Prostate gland (tissue), 2 donors: ENCODE measurements around the gene SUMO3. TPM values are rescaled to one million over a fixed set of nuclear protein-coding genes. Genes with fewer than 3 reads are reported as not detected.

Experiments
- DNase-seq: peaks from one replicate; pipeline ENCODE4 v3.0.0-alpha.2; 2019; ENCODE audit warnings: low spot score
- H3K27ac ChIP-seq, 2 donors: fragments of 200-600 bp; sonication (generic); 2 replicates each; pipeline ENCODE4 v1.5.1; 2017 to 2019
- H3K27me3 ChIP-seq: fragments of 200-600 bp; sonication (generic); replicated peaks from 2 replicates; pipeline ENCODE4 v1.5.1; 2019; ENCODE audit not compliant: insufficient read depth
- H3K36me3 ChIP-seq, 2 donors: fragments of 200-600 bp; sonication (generic); 1 replicate in 1 of 2; 2 replicates in 1 of 2; pipeline versions ENCODE4 v1.5.1 to v1.8.1; 2017 to 2019
- H3K4me1 ChIP-seq: fragments of 200-600 bp; sonication (generic); replicated peaks from 2 replicates; pipeline ENCODE4 v1.5.1; 2019
- H3K4me3 ChIP-seq, 2 donors: fragments of 200-600 bp; sonication (generic); 2 replicates each; pipeline ENCODE4 v1.5.1; 2017 to 2019
- H3K9me3 ChIP-seq: fragments of 200-600 bp; sonication (generic); 2 replicates; pipeline ENCODE4 v1.5.1; 2017
- POLR2A ChIP-seq: fragments of 450-650 bp; IDR thresholded peaks from one replicate; pipeline ENCODE4 v1.6.1; 2016; ENCODE audit warnings: antibody characterized with exemption, mild to moderate bottlenecking
- POLR2AphosphoS5 ChIP-seq: sonication (generic); formaldehyde crosslinking; IDR thresholded peaks from one replicate; pipeline ENCODE4 v1.6.1; 2017; ENCODE audit warnings: antibody characterized with exemption
- WGBS: methylation state at CpG from one replicate; pipeline ENCODE4 v1.1.5; 2018; 5-methylcytosine and 5-hydroxymethylcytosine counted together
- intact Hi-C: fragments of 100-400 bp; cut with DNase I; formaldehyde crosslinking; loops from one replicate; pipeline ENCODE4 v1.14.2; 2022
- total RNA-seq, 2 donors: library from RNA; depleted of rRNA; stranded (reverse); fragments of >200 nt; gene quantifications; one replicate each; pipeline ENCODE4 v1.1.0, GENCODE V29; 2016
- TF ChIP-seq, protein P1 (sequence below), 4 experiments: fragments of 200-600 bp in 2 of 4; fragments of 450-650 bp in 2 of 4; sonication (generic) in 2 of 4; IDR thresholded peaks; 1 replicate in 3 of 4; 2 replicates in 1 of 4; pipeline ENCODE4 v1.5.1; 2016 to 2019; ENCODE audit warnings: antibody characterized with exemption in 4 of 4, mild to moderate bottlenecking in 2 of 4, moderate library complexity in 2 of 4

SUMO3 gene
- total RNA-seq, 2 donors from 2014 or later, result 78.3 to 92.2 TPM

DNA sequence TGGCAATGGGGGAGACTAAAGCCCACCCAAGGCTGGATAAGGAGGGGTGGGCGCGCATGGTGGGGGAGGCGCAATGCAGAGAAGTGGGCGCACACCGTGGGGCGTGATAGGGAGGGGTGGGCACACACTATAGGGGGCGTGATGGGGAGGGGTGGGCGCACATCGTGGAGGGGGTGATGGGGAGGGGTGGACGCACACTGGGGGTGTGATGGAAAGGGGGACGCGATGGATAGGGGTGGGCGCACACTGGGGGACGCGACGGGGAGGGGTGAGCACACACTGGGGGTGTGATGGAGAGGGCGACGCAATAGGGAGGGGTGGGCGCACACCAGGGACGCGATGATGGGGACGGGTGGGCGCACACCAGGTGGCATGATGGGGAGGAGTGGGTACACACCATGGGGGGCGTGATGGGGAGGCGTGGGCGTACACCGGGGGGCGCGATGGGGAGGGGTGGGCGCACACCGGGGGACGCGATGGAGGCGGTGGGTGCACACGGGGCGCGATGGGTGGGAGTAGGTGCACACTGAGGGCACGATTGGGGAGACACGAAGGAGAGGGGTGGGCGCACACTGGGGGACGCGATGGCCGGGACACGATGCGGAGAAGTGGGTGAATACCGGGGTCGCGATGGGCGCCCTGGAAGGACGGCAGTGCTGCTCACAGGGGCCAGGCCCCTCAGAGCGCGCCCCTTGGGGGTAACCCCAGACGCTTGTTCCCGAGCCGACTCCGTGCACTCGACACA, 929 bp downstream of the SUMO3 start:
- Histone ChIP-seq H3K9me3 (no peaks in the 10 kb centered on the region), H3K27ac (peak overlapping the region; percentile 14 to 83), H3K4me3 (peak overlapping the region; percentile 83 to 85), H3K4me1 (peaks cover 2% of the 10 kb centered on the region), H3K27me3 (no peaks in the 10 kb centered on the region), H3K36me3 (no peaks in the 10 kb centered on the region)
- TF ChIP-seq, protein P1, sequence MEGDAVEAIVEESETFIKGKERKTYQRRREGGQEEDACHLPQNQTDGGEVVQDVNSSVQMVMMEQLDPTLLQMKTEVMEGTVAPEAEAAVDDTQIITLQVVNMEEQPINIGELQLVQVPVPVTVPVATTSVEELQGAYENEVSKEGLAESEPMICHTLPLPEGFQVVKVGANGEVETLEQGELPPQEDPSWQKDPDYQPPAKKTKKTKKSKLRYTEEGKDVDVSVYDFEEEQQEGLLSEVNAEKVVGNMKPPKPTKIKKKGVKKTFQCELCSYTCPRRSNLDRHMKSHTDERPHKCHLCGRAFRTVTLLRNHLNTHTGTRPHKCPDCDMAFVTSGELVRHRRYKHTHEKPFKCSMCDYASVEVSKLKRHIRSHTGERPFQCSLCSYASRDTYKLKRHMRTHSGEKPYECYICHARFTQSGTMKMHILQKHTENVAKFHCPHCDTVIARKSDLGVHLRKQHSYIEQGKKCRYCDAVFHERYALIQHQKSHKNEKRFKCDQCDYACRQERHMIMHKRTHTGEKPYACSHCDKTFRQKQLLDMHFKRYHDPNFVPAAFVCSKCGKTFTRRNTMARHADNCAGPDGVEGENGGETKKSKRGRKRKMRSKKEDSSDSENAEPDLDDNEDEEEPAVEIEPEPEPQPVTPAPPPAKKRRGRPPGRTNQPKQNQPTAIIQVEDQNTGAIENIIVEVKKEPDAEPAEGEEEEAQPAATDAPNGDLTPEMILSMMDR (IDR thresholded peaks at IDR 0.05), result no peak
- TF ChIP-seq POLR2A (no peak), POLR2AphosphoS5 (no peak)
- intact Hi-C loops, result loop anchor here (2.0 to 5.0 kb wide), 2 partner anchors 14 to 55 kb away; partner anchors contain the start of gene PTTG1IP
- no peak for DNase-seq
- WGBS, result 62% methylated on average over 54 of the region's 57 CpGs

DNA sequence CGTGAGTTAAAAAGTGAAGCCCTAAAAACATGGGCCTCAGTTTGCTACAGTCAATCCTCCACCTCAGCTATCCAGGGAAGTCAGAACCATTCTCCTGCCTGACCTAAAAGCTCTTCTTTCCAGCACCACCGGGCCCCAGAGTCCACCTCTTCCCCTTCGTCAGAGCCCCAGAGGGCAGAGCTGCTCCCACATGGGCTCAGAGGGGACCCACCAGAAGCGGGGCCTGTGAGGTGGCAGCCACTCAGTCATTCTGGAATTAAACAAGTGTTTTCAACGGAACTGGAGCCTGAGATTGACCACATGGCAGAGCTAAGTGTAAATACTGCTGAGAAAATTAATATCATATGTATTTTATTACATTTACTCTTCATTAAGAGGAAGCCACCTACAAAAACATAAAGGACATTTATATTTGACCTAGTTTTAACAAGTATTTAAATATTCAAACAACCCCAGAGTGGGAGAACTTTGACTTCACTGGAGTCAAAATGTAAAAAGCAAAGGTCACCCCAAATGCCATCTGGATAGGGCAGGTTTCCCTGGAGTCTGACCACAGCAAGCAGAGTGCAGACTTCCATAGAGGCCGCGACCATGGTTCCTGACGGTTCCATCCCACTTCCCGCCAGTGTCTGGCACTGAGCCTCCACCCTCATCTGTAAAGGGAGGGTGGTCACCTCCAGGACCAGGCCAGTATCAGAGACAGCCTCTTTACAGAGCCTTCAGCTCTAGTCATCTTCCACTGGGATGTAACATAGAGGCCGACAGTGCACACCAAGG, 1.8 kb downstream of the SUMO3 start:
- Histone ChIP-seq H3K4me3 (no peak overlapping the region), H3K36me3 (no peaks in the 10 kb centered on the region), H3K27me3 (no peaks in the 10 kb centered on the region), H3K9me3 (no peaks in the 10 kb centered on the region), H3K27ac (no peak overlapping the region), H3K4me1 (peaks cover 2% of the 10 kb centered on the region)
- 77% methylated on average over 10 of the region's 10 CpGs for WGBS
- TF ChIP-seq, protein P1 (IDR thresholded peaks at IDR 0.05), result no peak
- no peak for TF ChIP-seq POLR2A
- intact Hi-C loops, result loop anchor here (2.0 to 5.0 kb wide), 2 partner anchors 13 to 56 kb away; partner anchors contain the start of gene PTTG1IP
- DNase-seq, result no peak

DNA sequence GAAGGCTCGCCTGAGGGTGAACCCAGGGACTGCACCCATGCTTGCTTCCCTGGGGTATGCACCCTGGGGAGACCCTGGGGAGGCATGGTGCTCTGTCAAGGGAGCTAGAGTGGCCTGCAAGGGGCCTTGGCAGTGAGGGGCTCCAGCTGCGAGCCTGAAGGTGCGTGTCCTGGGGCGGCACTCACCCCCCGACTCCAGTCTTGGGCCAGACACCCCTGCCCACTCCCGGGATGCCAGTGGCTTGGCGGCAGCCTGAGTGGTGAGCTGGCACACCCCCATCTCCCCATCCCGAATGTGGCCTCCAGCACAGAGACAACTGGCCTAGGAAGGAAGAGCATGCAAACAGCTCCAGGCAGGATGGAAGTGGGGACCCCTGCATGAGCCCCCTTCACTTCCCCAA, 2.6 kb downstream of the SUMO3 start:
- TF ChIP-seq POLR2A, result no peak
- TF ChIP-seq, protein P1 (IDR thresholded peaks at IDR 0.05), result no peak
- no peak for TF ChIP-seq POLR2AphosphoS5
- Histone ChIP-seq H3K4me3 (no peak overlapping the region), H3K9me3 (no peaks in the 10 kb centered on the region), H3K27me3 (no peaks in the 10 kb centered on the region), H3K27ac (no peak overlapping the region), H3K36me3 (no peaks in the 10 kb centered on the region), H3K4me1 (peaks cover 2% of the 10 kb centered on the region)
- intact Hi-C loops, result loop anchor here (5.0 kb wide), 1 partner anchor 57 kb away; the partner anchor contains the start of gene PTTG1IP
- no peak for DNase-seq
- 85% methylated on average over 3 of the region's 8 CpGs for WGBS

DNA sequence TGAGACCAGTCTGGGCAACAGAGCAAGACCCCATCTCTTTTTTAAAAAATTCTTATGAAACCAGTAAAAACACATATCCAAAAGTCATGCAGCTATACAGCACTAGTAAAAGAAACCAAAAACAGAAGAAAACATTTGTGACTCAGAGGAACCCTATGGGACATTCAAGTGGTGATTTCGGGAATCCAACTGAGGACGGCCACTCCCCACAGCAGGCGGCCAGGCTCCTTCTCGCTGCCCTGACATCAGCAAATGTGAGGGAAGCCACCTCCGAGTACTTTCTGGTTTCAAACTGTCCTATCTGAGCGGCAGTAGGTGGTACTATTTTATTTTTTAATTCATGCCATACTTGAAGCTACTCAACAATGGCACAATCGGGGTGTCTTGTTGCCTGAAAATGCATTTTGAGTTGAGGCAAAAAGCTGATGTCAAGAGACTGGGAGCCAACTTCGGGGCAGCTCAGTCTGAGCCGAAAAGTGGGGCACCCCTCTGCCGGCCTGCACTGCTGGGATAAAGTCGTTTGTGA, 3.3 kb downstream of the SUMO3 start:
- 88% methylated on average over 11 of the region's 11 CpGs for WGBS
- intact Hi-C loops, result loop anchor here (5.0 kb wide), 1 partner anchor 58 kb away; the partner anchor contains the start of gene PTTG1IP

More for the DNA sequence above, 3.3 kb downstream of the SUMO3 start:
- DNase-seq, result no peak
- H3K36me3 ChIP-seq, result no peaks in the 10 kb centered on the region
- peaks cover 2% of the 10 kb centered on the region for H3K4me1 ChIP-seq
- TF ChIP-seq, protein P1 (IDR thresholded peaks at IDR 0.05), result no peak
- no peak for TF ChIP-seq POLR2A
- no peak overlapping the region for H3K27ac ChIP-seq
- H3K4me3 ChIP-seq, result no peak overlapping the region
- H3K27me3 ChIP-seq, result no peaks in the 10 kb centered on the region
- no peaks in the 10 kb centered on the region for H3K9me3 ChIP-seq
